HCT116 (cell line): ENCODE results near the gene CAMKK1. TPM values are rescaled to one million over a fixed set of nuclear protein-coding genes. Genes with fewer than 3 reads are reported as not detected.

ENCODE experiments used
- total RNA-seq: library from RNA; stranded (reverse); gene quantifications from one replicate; pipeline ENCODE4 v1.2.1, GENCODE V29; 2021; ENCODE audit not compliant: unreplicated experiment

CAMKK1 gene
- total RNA-seq, 1 experiment from 2014 or later: 10.6 TPM

Other genes starting within 250 kb of the CAMKK1 start
- gene TAX1BP3, start 224.5 kb downstream of the CAMKK1 start, total RNA-seq: 50.0 TPM
- gene EMC6, start 224.2 kb downstream of the CAMKK1 start, total RNA-seq: 62.4 TPM
- gene P2RX5, start 196.9 kb downstream of the CAMKK1 start, total RNA-seq: 9.0 TPM
- 19.6 TPM for gene HASPIN, start 169.2 kb downstream of the CAMKK1 start, total RNA-seq
- gene ITGAE, start 91.9 kb downstream of the CAMKK1 start, total RNA-seq: 19.9 TPM
- gene NCBP3, start 46.8 kb downstream of the CAMKK1 start, total RNA-seq: 46.5 TPM
- gene P2RX1, start 23.4 kb upstream of the CAMKK1 start, total RNA-seq: not detected
- 23.1 TPM for gene ATP2A3, start 71.4 kb upstream of the CAMKK1 start, total RNA-seq
- 21.1 TPM for gene ZZEF1, start 250.0 kb upstream of the CAMKK1 start, total RNA-seq